Left renal cortex interstitium (tissue), 4 donors: ENCODE measurements around the gene KRTAP10-8. TPM values are rescaled to one million over a fixed set of nuclear protein-coding genes. Genes with fewer than 3 reads are reported as not detected.
"Not testable (repeated sequence)": the region's sequence is repeated elsewhere in the genome, so short reads cannot be mapped to it uniquely, and the experiment has no call there.

Experiments used
- DNase-seq, 4 donors: peaks; one replicate each; pipeline ENCODE4 v3.0.0-alpha.2; 2013; ENCODE audit warnings: low read depth in 4 of 4, low spot score in 2 of 4, missing footprints in 1 of 4
- polyA plus RNA-seq, 4 donors: library from polyadenylated mRNA; unstranded; fragments of 120-200 nt; gene quantifications; one replicate each; pipeline ENCODE4 v1.2.1, GENCODE V29; 2013; ENCODE audit not compliant: insufficient read length in 4 of 4

KRTAP10-8 gene
- polyA plus RNA-seq, 4 donors = not detected

- no peak for DNase-seq
These were observed 15.7 kb upstream of the KRTAP10-8 start for GRCh38 chr21:44596068-44596725.

GRCh38 chr21:44598061-44598460 lies 13.8 kb upstream of the KRTAP10-8 start:
- no peak for DNase-seq

- DNase-seq = no peak
These were observed 12.4 kb upstream of the KRTAP10-8 start for GRCh38 chr21:44599264-44600029.

GRCh38 chr21:44600118-44600978 lies 11.5 kb upstream of the KRTAP10-8 start, which contains the start of gene KRTAP10-7:
KRTAP10-7 (plus strand) TSS chr21:44600597; CDS start chr21:44600622, 25 bp downstream.
- not testable (repeated sequence) for DNase-seq

GRCh38 chr21:44601091-44601490 lies 10.8 kb upstream of the KRTAP10-8 start:
- DNase-seq = not testable (repeated sequence)

- no peak for DNase-seq
These were observed 10.1 kb upstream of the KRTAP10-8 start for GRCh38 chr21:44601596-44602462.

- DNase-seq = no peak
These were observed 9.4 kb upstream of the KRTAP10-8 start for GRCh38 chr21:44602463-44602850.

GRCh38 chr21:44603109-44603875 lies 8.6 kb upstream of the KRTAP10-8 start:
- DNase-seq = no peak

GRCh38 chr21:44603911-44604310 lies 8.0 kb upstream of the KRTAP10-8 start:
- no peak for DNase-seq

- DNase-seq = no peak
These were observed 5.4 kb upstream of the KRTAP10-8 start for GRCh38 chr21:44606495-44606894.

GRCh38 chr21:44609193-44609592 lies 2.7 kb upstream of the KRTAP10-8 start:
- DNase-seq = no peak

GRCh38 chr21:44610157-44610843 lies 1.6 kb upstream of the KRTAP10-8 start:
- not testable (repeated sequence) for DNase-seq

GRCh38 chr21:44611551-44611950 lies 328 bp upstream of the KRTAP10-8 start:
- DNase-seq = no peak

- DNase-seq = no peak
These were observed 870 bp downstream of the KRTAP10-8 start for GRCh38 chr21:44612669-44613229.

GRCh38 chr21:44613386-44614155 lies 1.7 kb downstream of the KRTAP10-8 start:
- no peak for DNase-seq

GRCh38 chr21:44614161-44614631 lies 2.3 kb downstream of the KRTAP10-8 start:
- no peak for DNase-seq

GRCh38 chr21:44614961-44615391 lies 3.1 kb downstream of the KRTAP10-8 start:
- no peak for DNase-seq
